GM21737 (cell line): Measurements from ENCODE around the gene MCCC1.
"Not testable (repeated sequence)": the region's sequence is repeated elsewhere in the genome, so short reads cannot be mapped to it uniquely, and the experiment has no call there.

ENCODE experiments used
- ATAC-seq: cut with Tn5 transposase; IDR thresholded peaks from one replicate; pipeline ENCODE4 v1.9.1; 2021; ENCODE audit warnings: mild to moderate bottlenecking, moderate library complexity; ENCODE audit not compliant: unreplicated experiment

The MCCC1 gene

DNA sequence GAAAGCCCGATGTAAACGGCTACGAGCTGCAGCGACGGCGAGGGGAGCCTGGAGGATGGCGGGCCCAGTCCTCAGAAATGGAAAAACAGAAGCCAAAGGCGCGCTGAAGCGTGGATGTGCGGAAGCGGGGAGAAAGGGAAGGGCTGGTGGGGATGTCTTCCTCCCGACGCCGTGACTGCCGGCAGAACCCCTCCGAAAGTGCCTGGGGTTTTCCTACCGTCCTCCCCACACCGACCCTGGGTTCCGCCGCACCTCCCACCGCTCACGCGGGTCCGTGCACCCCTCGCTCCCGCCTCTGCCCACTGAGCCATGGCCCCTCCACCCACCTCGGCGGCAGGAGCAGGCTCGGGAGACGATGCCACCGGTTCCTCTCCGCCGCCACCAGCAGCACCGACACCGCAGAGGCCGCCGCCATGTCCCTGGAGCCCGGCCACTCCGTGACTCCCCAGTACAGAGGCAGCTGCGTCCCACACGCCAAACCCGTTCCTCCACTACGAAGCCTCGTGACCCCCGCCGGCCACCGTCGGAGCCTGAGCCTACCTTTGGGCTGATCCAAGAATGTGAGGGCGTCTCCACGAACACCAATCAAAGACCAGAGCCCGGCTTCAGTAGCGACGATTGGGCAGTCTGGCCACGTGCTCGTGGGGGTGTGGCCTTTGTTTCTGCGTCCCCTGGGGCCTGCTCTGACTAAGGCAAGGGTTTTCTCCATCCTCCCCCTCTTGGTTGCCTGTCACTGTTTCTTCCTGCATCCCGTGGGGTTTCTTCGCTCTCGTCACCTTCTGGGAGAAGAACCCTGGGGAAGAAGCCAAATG is at the start of gene MCCC1:
Gene MCCC1, minus strand, starts transcription at position 471 of the 812 bp plus-strand sequence. Its CDS starts 56 bp downstream, at position 415.
- ATAC-seq, result peak; percentile 99

- no peak for ATAC-seq
Measured at GRCh38 chr3:183148056-183148455, 48.8 kb upstream of the MCCC1 start.

DNA sequence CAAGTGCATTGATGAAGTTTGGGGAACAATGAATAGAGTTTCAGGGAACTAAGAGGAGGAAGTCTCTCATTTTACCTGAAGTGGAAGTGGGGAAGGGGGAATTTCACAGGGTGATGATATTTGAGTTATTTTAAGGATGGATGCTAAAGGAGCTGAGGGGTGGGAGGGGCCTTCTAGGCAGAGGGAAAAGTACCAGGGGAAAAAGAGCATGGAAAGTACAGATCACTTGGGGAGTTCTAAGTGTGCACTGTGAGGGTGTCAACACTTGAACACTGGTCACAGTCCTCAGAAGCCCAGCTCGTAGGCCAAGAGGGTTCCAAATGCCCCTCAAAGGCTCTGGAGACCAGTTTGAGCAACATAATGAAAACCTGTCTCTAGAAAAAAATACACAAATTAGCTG is 45.1 kb upstream of the MCCC1 start:
- ATAC-seq, result no peak

DNA sequence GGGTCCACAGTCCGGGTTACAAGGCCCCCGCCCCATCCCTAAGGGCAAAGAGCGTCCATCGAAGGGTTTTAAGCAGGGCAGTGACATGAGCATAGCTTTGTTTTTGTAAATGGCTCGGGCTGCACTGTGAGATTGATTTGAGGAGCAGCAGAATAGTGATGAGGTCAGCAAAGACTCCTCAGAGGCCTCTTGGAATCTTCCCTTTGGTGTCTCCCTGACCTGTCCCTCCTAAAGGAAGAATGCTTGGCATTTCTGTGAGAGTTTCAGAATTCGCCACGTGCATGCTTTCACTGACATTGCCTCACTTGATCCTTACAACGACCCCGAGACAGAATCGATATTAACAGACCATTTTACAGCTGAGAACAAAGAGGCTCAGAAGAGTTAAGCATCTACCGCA is 42.9 kb upstream of the MCCC1 start:
- ATAC-seq, result no peak

DNA sequence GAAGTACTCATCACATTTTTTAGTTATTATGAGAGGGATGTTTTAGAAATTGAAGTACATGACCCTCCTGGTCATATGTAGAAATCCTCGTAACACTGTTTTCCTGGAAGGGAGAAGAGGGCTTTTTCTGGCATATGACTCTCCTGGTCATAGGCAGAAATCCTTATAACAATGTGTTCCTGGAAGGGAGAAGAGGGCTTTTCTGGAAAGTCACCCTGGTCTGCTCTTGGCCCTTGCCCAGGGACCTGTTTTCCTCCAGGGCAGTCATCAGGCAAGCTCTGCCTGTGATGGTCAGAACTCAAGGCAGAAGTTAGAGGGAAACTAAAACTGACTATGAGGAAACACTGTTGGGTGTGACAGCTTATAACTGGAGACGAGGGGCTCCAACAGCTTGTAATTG is 35.5 kb upstream of the MCCC1 start:
- ATAC-seq, result no peak

DNA sequence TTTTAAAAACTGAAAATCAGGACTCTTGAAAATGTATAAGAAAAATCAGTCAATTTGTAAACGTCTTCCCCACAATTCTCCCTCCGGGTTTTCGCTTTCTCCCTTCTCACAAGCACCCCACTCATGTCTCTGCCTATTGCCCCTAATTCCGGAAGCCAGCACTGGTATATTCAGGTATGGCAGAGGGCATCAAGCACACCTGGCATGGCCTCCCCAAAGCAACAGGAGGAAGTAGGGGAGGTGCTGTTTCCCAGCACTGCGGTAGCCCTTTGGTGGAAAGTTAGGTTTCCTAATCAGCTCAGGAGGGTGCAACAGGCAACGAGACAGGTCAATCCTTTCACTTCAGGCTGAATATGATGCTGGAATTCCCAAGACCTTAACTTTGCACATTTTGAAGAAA is 33.1 kb upstream of the MCCC1 start:
- no peak for ATAC-seq

GRCh38 chr3:183131735-183132134 is 32.4 kb upstream of the MCCC1 start:
- ATAC-seq, result no peak

DNA sequence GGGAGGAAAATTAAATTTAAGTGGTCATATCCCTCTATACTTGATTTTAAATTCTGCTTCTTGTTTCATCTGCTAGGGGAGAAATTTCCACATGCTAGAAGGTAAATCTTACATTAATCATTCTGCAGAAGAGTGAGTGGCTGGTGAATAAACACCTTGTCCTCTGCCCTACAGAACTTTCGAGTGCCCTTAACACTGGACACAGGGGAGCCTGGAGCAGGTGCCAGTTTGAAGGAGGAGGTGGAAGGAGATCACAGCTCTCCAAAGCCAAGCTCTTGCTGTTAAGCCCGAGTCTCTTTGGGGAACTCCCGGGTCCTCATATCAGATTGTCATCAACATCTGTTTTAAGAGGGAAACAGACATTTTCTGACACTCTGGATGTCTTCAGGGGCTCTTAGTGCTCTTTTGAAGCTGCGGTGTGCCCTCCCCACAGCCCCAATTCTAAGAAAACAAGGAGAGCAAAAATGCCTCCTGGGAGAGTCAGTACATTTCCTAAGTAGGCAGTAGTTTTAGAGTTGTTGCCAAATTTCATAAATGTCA is 32.0 kb upstream of the MCCC1 start:
- no peak for ATAC-seq

- ATAC-seq, result no peak
Measured at GRCh38 chr3:183129243-183129642, 29.9 kb upstream of the MCCC1 start.

DNA sequence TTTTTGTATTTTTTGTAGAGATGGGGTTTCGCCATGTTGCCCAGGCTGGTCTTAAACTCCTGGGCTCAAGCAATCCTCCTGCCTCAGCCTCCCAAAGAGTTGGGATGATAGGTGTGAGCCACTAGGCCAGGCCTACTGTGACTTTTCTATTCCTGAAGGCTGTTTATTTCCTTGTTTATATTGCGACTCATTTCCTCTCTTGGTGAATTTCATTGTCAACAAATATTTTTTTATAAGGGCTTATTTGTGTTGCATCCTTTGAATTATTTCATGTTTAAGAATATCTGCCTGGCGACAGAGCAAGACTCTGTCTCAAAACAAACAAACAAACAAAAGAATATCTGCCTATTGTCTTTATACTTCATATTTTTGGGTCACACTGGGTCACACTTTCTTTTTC is 29.4 kb upstream of the MCCC1 start:
- no peak for ATAC-seq

GRCh38 chr3:183123891-183124290 is 24.6 kb upstream of the MCCC1 start:
- ATAC-seq, result no peak

- ATAC-seq, result peak; percentile 59
Measured at GRCh38 chr3:183122257-183122932, 23.1 kb upstream of the MCCC1 start.

DNA sequence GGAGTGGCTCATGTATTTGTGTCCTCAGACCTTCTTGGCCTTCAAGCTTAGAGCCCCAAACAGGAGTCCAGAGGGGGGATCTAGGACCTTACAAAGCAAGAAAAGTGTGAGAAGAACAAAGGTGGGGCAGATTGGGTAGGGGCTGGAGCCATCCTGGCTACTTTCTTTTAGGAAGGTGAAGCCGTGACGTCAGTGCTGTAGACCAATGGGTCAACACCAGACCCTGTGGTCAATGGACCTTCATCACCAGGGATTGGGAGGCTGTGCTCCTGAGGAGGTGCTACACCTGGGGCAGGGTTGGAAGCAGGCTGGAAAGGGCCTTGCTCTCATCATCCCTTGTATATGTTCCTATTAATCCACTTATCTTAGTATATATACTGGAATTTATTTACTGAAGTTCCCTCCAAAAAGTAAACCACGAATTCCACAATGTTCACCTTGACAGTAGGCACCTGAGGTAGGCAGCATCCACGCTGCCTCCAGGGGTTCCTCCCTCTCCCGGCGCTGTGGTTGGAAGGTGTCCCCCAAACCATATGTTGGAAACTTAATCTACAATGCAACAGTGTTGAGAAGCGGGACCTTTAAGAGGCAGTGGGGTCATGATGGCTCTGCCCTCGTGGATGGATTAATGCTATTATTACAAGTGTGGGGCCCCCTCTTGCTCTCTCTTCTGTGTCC is 21.4 kb upstream of the MCCC1 start:
- ATAC-seq, result no peak

DNA sequence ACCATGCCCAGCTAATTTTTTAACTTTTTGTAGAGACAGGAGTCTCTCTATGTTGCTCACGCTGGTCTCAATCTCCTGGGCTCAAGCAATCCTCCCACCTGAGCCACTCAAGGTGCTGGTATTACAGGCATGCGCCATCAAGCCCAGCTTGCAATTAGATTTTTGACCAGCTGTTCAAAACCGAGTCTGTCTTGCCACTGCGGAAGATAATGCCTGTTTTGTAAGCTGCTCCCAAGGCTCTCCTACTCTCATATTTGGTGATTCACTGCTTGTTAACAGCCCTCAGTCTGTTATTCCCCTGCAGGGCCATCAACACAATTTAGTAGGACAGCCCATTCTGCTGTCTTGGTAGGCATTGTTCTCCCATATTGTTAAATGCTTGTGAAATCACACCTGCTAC is 17.8 kb upstream of the MCCC1 start:
- no peak for ATAC-seq

- peak; percentile 56 for ATAC-seq
Measured at GRCh38 chr3:183116025-183116614, 16.8 kb upstream of the MCCC1 start.

- no peak for ATAC-seq
Measured at GRCh38 chr3:183114384-183115178, 15.3 kb upstream of the MCCC1 start.

DNA sequence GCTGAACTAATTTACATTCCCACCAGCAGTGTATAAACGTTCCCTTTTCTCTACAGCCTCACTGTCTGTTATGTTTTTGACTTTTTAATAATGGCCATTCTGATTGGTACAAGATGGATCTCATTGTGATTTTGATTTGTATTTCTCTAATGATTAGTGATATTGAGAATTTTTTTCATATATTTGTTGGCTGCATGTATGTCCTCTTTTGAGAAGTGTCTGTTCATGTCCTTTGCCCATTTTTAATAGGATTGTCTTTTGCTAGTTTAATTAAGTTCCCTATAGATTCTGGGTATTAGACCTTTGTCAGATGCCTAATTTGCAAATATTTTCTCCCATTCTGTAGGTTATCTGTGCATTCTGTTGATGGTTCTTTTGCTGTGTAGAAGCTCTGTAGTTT is 10.6 kb upstream of the MCCC1 start:
- not testable (repeated sequence) for ATAC-seq

- no peak for ATAC-seq
Measured at GRCh38 chr3:183108470-183108869, 9.2 kb upstream of the MCCC1 start.

GRCh38 chr3:183108001-183108449 is 8.7 kb upstream of the MCCC1 start:
- no peak for ATAC-seq

DNA sequence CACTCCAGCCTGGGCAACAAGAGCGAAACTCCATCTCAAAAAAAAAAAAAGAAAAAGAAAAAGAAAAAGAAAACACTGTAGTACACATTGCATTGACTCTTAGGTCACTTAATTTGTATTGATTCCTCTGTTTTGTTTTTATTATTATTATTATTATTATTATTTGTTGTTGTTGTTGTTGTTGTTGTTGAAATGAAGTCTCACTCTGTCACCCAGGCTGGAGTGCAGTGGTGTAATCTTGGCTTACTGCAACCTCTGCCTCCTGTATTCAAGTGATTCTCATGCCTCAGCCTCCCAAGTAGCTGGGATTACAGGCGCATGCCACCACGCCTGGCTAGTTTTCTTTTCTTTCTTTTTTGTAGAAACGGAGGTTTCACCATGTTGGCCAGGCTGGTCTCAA is 8.1 kb upstream of the MCCC1 start:
- not testable (repeated sequence) for ATAC-seq
